Islet precursor cell (in vitro differentiated cells): Measurements from ENCODE around the gene SH3BGRL3.
"Not testable (repeated sequence)": the region's sequence is repeated elsewhere in the genome, so short reads cannot be mapped to it uniquely, and the experiment has no call there.

Experiments
- DNase-seq: peaks from one replicate; pipeline ENCODE4 v3.0.0-alpha.2; 2018

The SH3BGRL3 gene

GRCh38 chr1:26279456-26280332, at the start of gene SH3BGRL3:
Gene SH3BGRL3 (plus strand): TSS chr1:26280086. CDS start chr1:26280156, 70 bp downstream.
- DNase-seq, result peak; percentile 92

- DNase-seq, result not testable (repeated sequence)
These were observed 49.2 kb upstream of the SH3BGRL3 start for GRCh38 chr1:26230682-26231081.

GRCh38 chr1:26233903-26234643, 45.8 kb upstream of the SH3BGRL3 start, which contains the start of gene CEP85:
Gene CEP85 (plus strand): TSS chr1:26234200. CDS start chr1:26239784, 5,584 bp downstream.
- peak; percentile 99 for DNase-seq

- DNase-seq, result peak; percentile 61
These were observed 45.1 kb upstream of the SH3BGRL3 start for GRCh38 chr1:26234644-26235370.

GRCh38 chr1:26237230-26237966, 42.5 kb upstream of the SH3BGRL3 start:
- no peak for DNase-seq

GRCh38 chr1:26239936-26240335, 40.0 kb upstream of the SH3BGRL3 start:
- DNase-seq, result no peak

GRCh38 chr1:26252718-26253117, 27.2 kb upstream of the SH3BGRL3 start:
- DNase-seq, result no peak

GRCh38 chr1:26254404-26254803, 25.5 kb upstream of the SH3BGRL3 start:
- no peak for DNase-seq

GRCh38 chr1:26257222-26257621, 22.7 kb upstream of the SH3BGRL3 start:
- no peak for DNase-seq

- DNase-seq, result no peak
These were observed 20.9 kb upstream of the SH3BGRL3 start for GRCh38 chr1:26259005-26259404.

GRCh38 chr1:26259578-26259977, 20.3 kb upstream of the SH3BGRL3 start:
- DNase-seq, result no peak

- DNase-seq, result no peak
These were observed 16.7 kb upstream of the SH3BGRL3 start for GRCh38 chr1:26263212-26263611.

GRCh38 chr1:26265405-26265804, 14.5 kb upstream of the SH3BGRL3 start:
- DNase-seq, result no peak

- no peak for DNase-seq
These were observed 11.3 kb upstream of the SH3BGRL3 start for GRCh38 chr1:26268290-26269197.

GRCh38 chr1:26269198-26269550, 10.7 kb upstream of the SH3BGRL3 start:
- no peak for DNase-seq

GRCh38 chr1:26274801-26275425, 5.0 kb upstream of the SH3BGRL3 start:
- DNase-seq, result peak; percentile 53

GRCh38 chr1:26275580-26276431, 4.1 kb upstream of the SH3BGRL3 start:
- peak; percentile 91 for DNase-seq

GRCh38 chr1:26276432-26276838, 3.5 kb upstream of the SH3BGRL3 start:
- DNase-seq, result no peak

GRCh38 chr1:26277261-26277661, 2.6 kb upstream of the SH3BGRL3 start:
- DNase-seq, result peak; percentile 50

- no peak for DNase-seq
These were observed 2.2 kb upstream of the SH3BGRL3 start for GRCh38 chr1:26277719-26278118.
